Measurements from ENCODE around the gene MEIS3.
"Not testable (repeated sequence)": the region's sequence is repeated elsewhere in the genome, so short reads cannot be mapped to it uniquely, and the experiment has no call there.

The MEIS3 gene

DNA sequence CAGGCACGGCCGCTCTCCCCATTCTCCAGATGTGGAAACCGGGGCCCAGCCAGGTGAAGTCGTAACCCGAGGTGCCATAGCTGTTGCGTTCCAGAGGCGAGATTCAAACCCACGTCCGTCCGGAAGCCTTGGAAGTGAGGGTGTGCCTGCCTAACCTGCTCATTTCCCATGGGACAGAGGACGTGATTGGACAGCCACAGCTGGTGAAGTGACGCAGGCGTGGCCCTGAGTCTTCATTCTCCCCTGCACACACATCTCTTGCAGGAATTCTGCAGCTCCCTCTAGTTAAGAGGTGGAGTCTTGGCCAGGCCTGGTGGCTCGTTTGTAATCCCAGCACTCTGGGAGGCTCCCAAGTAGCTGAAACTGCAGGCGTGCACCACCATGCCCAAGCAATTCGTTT is 16.8 kb downstream of the MEIS3 start:
- no peak for DNase-seq (ENCODE audit: extremely low spot score)
- TF ChIP-seq ARNT (IDR thresholded peaks at IDR 0.05) = no peak
- no peak for TF ChIP-seq ZNF384 (IDR thresholded peaks at IDR 0.05)
- no peak for TF ChIP-seq LEF1 (IDR thresholded peaks at IDR 0.05; ENCODE audit: borderline replicate concordance)
- no peak for TF ChIP-seq L3MBTL2 (conservative IDR thresholded peaks at IDR 0.05)
- ChIA-PET POLR2A (no interaction called here), CTCF (interaction anchor here (1.2 kb wide), 1 partner anchor 11 kb away, joined by 3 read pairs; no protein-coding TSS in a partner anchor)

DNA sequence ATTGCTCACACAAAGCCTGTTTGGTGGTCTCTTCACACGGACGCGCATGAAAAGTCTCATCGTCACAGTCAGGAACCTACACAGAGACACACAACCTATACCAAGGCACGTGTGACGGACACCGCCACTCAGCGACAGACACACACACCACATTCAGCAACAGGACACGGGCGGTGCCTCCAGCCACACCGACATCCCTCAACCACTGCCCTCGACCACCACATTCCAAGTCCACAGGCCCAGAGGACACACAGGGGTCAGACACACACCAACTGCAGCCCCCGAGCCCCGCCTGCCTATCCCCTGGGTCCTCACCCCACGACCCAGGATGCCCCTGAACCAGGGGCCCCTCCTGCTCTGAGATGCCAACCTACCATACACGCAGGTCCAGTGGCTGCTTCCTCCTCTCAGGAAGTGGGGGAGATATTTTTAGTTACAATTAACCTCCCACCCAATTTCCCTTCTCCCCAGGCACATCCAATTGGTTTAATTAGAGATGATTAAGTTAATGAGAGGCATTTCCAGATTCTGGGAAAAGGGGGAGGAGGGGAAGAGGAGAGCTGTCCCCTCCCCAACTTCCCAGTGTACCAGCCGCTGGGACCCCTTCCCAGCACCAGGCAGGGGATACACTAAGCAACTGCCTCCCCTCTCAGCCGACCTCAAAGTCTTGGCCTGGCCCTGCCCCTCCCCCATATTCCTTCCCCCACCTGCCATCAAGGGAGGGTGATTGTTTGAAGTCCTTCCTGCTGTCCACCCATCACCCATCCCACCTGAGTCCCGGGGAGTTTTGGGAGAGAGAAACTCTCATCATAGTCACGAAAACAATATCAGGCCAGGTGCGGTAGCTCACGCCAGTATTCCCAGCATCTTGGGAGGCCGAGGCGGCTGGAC is 20.4 kb downstream of the MEIS3 start:
- ChIA-PET POLR2A (no interaction called here), CTCF (interaction anchor here (1.2 kb wide), 1 partner anchor 8 kb away, joined by 3 read pairs; no protein-coding TSS in a partner anchor)

DNA sequence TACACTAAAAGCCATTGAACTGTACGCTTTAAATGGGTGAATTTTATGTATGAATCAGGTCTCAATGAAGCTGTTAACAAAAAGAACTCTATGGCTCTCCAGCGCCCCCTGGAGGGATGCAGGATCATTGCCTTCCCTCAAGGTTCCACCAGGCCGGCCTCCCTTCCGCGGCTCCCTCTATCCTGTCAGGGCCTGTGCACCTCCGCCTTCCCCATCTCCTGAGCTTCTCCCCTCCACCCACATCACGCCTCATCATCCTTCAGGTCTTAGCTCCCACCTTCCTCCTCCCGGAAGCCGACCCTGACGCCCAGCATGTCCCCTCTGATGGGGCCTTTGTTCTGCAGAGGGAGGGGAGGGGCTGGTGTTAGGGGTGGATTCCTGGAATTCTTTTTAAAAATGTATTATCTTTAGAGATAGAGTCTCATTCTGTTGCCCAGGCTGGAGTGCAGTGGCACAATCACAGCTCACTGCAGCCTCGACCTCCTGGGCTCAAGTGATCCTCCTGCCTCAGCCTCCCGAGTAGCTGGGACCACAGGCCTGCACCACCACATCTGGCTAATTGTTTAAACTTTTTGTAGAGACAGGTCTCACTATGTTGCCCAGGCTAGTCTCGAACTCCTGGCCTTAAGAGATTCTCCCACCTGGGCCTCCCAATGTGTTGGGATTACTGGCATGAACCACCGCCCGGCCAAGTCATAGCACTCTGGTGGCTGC is 27.7 kb downstream of the MEIS3 start:
- TF ChIP-seq ELF4 (IDR thresholded peaks at IDR 0.05) (no peak), TARDBP (IDR thresholded peaks at IDR 0.05) (no peak), SUZ12 (IDR thresholded peaks at IDR 0.05) (no peak), LEF1 (IDR thresholded peaks at IDR 0.05; ENCODE audit: borderline replicate concordance) (no peak), ZNF384 (IDR thresholded peaks at IDR 0.05) (no peak), CTBP1 (IDR thresholded peaks at IDR 0.05; ENCODE audit: borderline replicate concordance) (no peak), BHLHE40 (IDR thresholded peaks at IDR 0.05; ENCODE audit: borderline replicate concordance) (no peak), HDGF (IDR thresholded peaks at IDR 0.05; ENCODE audit: borderline replicate concordance) (no peak), ARNT (IDR thresholded peaks at IDR 0.05) (no peak), FOXA1 (IDR thresholded peaks at IDR 0.05) (no peak), FOXK2 (IDR thresholded peaks at IDR 0.05) (no peak), FOXM1 (IDR thresholded peaks at IDR 0.05; ENCODE audit: borderline replicate concordance) (no peak), NFRKB (IDR thresholded peaks at IDR 0.05) (no peak)
- TF ChIP-seq, protein P1, sequence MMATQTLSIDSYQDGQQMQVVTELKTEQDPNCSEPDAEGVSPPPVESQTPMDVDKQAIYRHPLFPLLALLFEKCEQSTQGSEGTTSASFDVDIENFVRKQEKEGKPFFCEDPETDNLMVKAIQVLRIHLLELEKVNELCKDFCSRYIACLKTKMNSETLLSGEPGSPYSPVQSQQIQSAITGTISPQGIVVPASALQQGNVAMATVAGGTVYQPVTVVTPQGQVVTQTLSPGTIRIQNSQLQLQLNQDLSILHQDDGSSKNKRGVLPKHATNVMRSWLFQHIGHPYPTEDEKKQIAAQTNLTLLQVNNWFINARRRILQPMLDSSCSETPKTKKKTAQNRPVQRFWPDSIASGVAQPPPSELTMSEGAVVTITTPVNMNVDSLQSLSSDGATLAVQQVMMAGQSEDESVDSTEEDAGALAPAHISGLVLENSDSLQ (IDR thresholded peaks at IDR 0.05) = no peak
- CTCF ChIA-PET = interaction anchor here (0.6 to 1.2 kb wide), 11 partner anchors 9 to 324 kb away, joined by 3 to 5 read pairs (median 3); partner anchors contain the start of gene DHX34
- POLR2A ChIA-PET = no interaction called here
- DNase-seq (ENCODE audit: extremely low spot score) = peak; percentile 83

More for the DNA sequence above, 20.4 kb downstream of the MEIS3 start:
- DNase-seq (ENCODE audit: extremely low spot score) = no peak
- TF ChIP-seq HDGF (IDR thresholded peaks at IDR 0.05; ENCODE audit: borderline replicate concordance) (no peak), CTBP1 (IDR thresholded peaks at IDR 0.05; ENCODE audit: borderline replicate concordance) (no peak), ZNF384 (IDR thresholded peaks at IDR 0.05) (no peak), ELF4 (IDR thresholded peaks at IDR 0.05) (no peak), ARNT (IDR thresholded peaks at IDR 0.05) (no peak), NFRKB (IDR thresholded peaks at IDR 0.05) (no peak), L3MBTL2 (conservative IDR thresholded peaks at IDR 0.05) (no peak), FOXA1 (IDR thresholded peaks at IDR 0.05) (no peak)
- TF ChIP-seq, protein P1 (IDR thresholded peaks at IDR 0.05) = no peak

DNA sequence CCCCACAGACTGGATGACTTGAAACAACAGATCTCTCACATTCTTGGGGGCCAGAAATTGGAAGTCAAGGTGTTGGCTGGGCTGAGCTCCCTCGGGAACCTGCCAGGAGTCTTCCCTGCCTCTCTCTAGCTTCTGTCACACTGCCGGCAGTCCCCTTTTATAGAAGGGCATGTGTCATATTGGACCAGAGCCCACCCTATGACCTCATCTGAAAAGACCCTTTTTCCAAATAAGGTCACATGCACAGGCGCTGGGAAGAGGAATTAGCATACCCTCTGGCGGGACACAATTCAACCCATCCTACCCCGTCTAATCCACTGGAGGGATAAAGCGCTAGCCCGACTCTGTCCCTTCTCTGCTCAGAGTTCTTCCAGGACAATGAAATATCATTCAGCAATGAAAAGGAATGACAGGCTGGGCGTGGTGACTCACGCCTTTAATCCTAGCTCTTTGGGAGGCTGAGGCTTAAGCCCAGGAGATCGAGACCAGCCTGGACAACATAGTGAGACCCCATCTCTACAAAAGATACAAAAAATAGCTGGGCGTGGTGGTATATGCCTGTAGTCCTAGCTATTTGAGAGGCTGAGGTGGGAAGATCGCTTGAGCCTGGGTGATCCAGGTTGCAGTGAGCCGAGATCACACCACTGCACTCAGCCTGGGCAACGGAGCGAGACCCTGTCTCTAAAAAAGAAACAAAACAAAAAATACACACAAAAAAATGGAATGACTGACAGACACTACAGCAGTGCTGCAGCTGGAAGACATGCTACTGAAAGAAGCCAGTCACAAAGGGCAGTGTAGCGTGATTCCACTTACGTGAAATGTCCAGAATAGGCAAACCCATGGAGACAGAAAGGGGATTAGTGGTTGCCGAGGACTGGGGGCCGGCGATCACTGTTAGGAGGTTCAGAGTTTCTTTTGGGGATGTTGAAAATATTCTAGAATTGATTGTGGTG is 28.5 kb downstream of the MEIS3 start:
- ChIA-PET CTCF (interaction anchor here (0.6 to 1.2 kb wide), 12 partner anchors 9 to 325 kb away, joined by 3 to 5 read pairs (median 3); partner anchors contain the start of gene DHX34), POLR2A (no interaction called here)
- TF ChIP-seq TARDBP (IDR thresholded peaks at IDR 0.05) (no peak), SP1 (IDR thresholded peaks at IDR 0.05) (no peak), LEF1 (IDR thresholded peaks at IDR 0.05; ENCODE audit: borderline replicate concordance) (no peak), ZNF384 (IDR thresholded peaks at IDR 0.05) (no peak), L3MBTL2 (conservative IDR thresholded peaks at IDR 0.05) (no peak), NFRKB (IDR thresholded peaks at IDR 0.05) (no peak), FOXM1 (IDR thresholded peaks at IDR 0.05; ENCODE audit: borderline replicate concordance) (no peak), FOXA1 (IDR thresholded peaks at IDR 0.05) (no peak), SUZ12 (IDR thresholded peaks at IDR 0.05) (no peak), ELF4 (IDR thresholded peaks at IDR 0.05) (no peak), BHLHE40 (IDR thresholded peaks at IDR 0.05; ENCODE audit: borderline replicate concordance) (no peak), CTBP1 (IDR thresholded peaks at IDR 0.05; ENCODE audit: borderline replicate concordance) (no peak), ARNT (IDR thresholded peaks at IDR 0.05) (no peak)
- TF ChIP-seq, protein P1 (IDR thresholded peaks at IDR 0.05) = no peak
- DNase-seq (ENCODE audit: extremely low spot score) = no peak

- TF ChIP-seq L3MBTL2 (conservative IDR thresholded peaks at IDR 0.05) (no peak), SP1 (IDR thresholded peaks at IDR 0.05) (no peak), BHLHE40 (IDR thresholded peaks at IDR 0.05; ENCODE audit: borderline replicate concordance) (no peak), ARNT (IDR thresholded peaks at IDR 0.05) (no peak), FOXA1 (IDR thresholded peaks at IDR 0.05) (no peak), ZNF384 (IDR thresholded peaks at IDR 0.05) (no peak), FOXM1 (IDR thresholded peaks at IDR 0.05; ENCODE audit: borderline replicate concordance) (no peak)
- DNase-seq (ENCODE audit: extremely low spot score) = no peak
- CTCF ChIA-PET = interaction anchor here (0.6 to 1.1 kb wide), 3 partner anchors 11 to 104 kb away, joined by 3 to 10 read pairs (median 5); no protein-coding TSS in a partner anchor
- POLR2A ChIA-PET = no interaction called here
These were observed 30.2 kb downstream of the MEIS3 start for GRCh38 chr19:47389150-47389556.

DNA sequence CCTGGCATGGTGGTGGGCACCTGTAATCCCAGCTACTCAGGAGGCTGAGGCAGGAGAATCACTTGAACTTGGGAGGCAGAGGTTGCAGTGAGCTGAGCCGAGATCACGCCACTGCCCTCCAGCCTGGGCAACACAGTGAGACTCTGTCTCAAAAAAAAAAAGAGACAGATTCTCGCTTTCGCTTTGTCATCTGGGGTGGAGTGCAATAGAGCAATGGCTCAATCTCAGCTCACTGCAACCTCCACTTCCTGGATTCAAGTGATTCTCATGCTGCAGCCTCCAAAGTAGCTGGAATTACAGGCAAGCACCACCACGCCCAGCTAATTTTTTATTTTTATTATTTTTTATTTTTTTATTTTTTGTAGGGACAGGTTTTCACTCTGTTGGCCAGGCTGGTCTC is 30.6 kb downstream of the MEIS3 start:
- CTCF ChIA-PET = interaction anchor here (0.6 to 1.1 kb wide), 3 partner anchors 11 to 104 kb away, joined by 3 to 10 read pairs (median 5); no protein-coding TSS in a partner anchor
- POLR2A ChIA-PET = not testable (repeated sequence)

GRCh38 chr19:47387623-47388022 is 31.7 kb downstream of the MEIS3 start:
- DNase-seq (ENCODE audit: extremely low spot score); CTCF ChIA-PET; POLR2A ChIA-PET: not testable (repeated sequence)

More for the DNA sequence above, 30.6 kb downstream of the MEIS3 start:
- DNase-seq (ENCODE audit: extremely low spot score) = not testable (repeated sequence)

GRCh38 chr19:47386582-47386981 is 32.7 kb downstream of the MEIS3 start:
- DNase-seq (ENCODE audit: extremely low spot score); POLR2A ChIA-PET; CTCF ChIA-PET: not testable (repeated sequence)

- CTCF ChIA-PET; DNase-seq (ENCODE audit: extremely low spot score); POLR2A ChIA-PET: not testable (repeated sequence)
These were observed 34.8 kb downstream of the MEIS3 start for GRCh38 chr19:47384533-47384932.

All from HEK293T (cell line).